GOT3 (cell line): ENCODE measurements around the gene ITPK1.

Source experiments
- DNase-seq: peaks from one replicate; lab custom pipeline; 2025; ENCODE audit warnings: mixed read lengths; lab: John Stamatoyannopoulos, UW

ITPK1 gene

DNA sequence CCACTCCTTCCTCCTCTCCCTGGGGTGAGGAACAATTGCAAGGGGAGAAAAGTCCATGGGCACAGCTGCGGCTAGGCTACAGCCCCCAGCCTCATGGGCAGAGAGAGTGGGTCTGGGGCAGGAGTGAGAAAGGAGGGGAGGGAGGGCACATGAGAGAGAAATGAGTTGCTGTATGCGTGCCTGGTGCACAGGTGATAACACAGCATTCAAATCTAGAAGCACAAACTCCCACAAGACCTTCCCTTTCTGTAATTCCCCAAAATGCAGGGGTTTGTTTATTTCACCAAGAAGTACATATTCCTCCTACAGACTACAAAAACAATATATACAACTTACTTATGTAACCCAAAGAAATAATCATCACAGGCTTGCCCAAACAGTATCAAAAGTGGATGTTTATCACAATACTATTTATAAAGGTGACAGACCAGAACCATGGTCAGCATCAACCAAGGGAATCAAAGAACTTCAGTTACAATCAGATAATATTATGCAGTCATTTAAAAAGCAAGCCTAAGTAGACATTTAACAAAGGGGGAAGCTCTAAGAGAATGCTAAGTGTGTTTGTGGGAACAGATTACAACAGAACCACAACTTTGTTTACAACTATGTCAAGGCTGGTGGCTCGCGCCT is 54.2 kb downstream of the ITPK1 start:
- DNase-seq = no peak

DNA sequence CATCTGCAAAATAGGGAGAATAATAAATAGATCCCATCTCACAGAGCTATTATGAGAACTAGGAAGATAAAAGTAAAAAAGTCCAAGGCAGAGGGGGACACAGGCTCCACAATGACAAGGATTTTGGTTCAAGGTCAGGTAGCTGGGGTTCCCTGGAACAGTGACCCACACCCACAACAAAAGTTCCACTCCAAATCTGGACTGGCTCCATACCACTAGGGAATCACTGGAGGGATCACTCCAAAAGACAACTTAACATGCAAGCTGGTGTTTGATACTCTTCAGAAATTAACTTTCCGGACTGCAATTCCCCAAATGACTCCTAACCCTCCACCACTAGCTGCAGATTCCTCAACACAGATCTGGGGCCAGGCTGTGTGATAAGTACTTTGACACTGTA is 54.9 kb downstream of the ITPK1 start:
- no peak for DNase-seq

DNA sequence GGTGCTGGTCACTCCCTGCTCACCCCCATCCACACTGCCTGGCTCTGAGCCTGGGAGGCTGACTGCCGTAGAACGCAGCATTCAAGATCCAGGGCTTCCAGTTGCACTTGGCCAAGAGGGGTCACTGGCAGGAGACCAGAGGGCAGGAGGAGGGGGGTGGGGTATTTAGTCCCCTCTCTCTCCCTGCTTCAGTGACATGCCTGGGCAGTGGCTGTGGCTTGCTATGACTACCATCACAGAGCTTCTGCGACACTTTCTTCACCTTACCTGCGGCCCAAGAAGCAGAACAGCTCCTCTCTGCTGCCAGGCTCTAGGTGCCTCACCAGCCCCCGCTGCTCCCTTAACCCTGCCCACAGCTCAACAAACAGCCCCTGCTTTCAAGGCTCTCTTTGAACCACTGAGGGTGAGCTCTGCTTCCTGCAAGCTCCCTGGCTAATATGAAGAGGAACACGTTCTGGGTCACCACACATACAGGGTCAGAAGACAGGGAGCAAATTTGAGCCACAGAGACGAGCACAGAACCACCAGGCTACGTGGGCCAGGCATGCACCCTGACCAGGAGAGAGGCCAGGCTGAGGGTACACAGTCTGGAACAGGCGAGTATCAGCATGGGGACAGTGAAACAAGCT is 55.7 kb downstream of the ITPK1 start:
- DNase-seq = no peak

DNA sequence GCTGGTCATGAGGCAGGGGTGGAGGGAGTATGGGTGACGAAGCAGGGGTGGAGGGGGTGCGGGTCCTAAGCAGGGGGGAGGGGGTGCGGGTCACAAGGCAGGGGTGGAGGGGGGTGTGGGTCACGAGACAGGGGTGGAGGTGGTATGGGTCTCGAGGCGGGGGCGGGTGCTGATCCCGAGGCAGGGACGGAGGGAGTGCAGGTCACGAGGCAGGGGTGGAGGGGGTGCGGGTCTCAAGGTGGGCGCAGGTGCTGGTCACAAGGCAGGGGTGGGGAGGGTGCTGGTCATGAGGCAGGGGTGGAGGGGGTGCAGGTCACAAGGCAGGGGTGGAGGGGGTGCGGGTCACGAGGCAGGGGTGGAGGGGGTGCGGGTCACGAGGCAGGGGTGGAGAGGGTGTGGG is 56.5 kb downstream of the ITPK1 start:
- DNase-seq = no peak

DNA sequence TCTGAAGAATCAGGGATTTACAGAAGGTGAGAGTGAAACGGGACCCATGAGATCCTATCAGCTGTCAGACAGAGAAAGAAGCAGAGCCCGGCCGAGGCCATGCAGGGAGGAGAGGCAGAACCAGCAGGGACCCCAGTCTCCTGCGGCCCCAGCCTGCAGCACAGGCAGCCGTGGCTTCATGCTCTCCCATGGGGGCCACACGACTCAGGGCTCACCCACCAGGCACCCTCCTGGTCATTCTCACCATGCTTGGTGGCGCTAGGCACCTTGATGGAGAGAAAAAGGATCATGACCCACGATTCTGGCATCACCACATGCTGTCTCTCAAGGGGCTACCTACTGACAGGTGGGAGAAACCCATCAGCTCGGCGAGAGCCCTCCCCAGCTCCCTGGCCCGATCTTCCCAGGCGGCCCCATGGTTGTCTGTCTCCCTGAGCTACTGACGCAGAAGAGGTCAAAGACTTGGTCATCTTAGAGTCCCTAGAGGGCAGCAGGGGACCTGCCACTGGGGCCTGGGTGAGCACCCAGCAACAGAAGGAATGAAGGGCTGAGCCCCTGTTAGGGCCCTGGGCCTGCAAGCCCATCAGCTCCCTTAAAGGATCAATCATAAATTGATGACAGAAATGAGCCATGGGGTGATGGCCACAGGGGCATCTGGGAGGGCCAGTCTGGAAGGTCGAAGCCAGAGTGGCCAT is 58.0 kb downstream of the ITPK1 start:
- DNase-seq = no peak

DNA sequence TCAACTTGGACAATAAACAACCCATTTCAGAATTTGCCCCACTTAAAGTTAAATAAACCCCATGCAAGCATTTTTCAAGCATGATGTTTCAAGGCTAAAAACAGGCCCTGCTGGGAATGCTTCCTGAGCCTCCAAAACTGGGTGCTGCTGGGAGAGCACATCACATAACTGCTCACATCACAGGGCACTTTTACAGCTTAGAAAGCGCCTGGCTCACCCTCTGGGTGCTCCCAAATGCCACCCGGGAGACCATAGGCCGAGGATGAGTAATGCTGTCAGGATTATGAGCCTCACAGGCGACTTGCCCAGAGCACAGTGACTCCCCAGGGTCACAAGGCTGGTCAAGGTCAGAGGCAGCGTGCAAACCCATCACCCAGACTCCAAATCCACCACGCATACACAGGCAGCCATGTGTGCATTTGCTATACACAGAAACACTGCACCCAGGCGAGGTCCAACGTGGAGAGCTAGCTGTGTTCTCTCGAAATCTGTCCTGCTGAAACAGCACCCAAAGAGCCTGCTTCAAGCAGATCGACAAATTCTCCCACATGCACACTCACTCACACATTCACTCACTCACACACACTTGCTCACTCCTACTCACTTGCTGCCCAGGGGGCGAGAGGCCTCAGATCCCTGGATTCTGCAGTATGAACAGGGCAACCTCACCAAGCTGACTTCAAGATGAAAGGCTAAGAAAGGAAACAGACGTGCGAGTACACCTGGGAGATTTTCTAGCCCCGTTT is 58.7 kb downstream of the ITPK1 start:
- no peak for DNase-seq

DNA sequence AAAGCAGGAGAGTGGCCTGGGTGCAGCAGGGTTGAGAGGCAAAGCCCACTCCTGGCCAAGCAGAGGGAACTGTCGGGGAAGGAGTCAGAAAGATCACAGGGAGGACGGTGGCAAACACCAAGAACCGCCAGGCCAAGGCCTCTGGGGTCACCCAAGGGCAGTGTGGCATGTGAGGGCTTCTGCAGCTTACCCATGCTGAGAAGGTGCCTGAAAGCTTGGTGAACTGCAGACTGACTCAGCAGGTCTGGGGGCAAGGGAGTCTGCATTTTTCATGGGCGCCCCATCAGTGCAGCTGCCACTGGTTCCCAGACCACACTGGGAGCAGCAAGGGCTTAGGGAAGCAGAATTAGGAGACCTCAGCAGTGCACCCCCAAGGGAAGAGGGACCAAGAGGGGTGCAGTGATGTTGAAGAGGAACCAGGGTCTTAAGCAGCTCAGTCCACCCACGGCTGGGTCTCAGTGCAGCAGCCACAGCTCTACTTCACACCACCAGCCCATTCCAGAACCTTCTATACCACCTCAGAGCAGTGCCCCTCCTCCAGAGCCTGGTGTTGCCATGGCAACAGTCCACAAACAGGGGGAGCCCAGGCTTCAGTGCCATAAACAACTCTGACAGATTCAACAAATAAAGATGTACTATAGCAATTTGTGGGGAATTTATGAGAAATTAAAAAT is 59.4 kb downstream of the ITPK1 start:
- DNase-seq = no peak

DNA sequence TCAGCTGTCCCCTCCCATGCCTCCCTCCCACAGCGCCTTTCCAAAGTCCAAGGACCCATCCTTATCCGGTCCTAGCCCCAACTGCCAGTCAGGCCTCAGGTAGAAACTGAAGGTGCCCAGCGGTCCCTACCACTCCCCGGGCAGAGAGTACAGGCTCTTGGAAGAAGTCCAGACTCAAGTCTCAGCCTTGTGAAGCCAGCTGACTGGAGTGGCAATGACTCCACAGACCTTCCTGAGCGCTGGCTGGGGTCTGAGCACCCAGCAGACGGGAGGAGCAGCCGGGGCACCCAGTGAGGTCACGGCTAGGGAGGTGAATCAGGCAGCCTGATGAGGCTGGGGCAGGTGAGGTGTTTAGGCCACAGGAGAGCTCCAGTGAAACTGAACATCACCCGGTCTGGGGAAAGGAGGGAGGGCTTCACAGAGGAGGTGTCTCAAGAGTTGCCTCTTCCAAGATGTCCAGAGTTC is 60.0 kb downstream of the ITPK1 start:
- no peak for DNase-seq

DNA sequence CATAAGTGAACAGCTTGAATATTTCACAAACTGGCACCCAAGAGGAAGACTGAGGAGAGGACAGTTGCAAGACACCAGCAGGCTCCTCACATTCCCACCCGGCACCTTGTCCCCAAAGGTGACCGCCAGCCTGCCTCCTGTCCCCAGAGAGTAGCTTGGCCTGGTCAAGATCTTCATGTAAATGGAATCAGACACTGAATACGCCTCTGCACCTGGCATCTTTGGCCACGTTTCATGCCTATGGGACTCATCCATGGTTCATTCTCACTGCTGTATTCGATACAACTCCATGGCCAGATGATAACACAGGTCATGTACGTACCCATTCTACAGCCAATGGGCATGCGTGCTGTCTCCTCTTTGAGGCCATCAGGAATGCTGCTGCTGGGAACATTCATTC is 60.8 kb downstream of the ITPK1 start:
- no peak for DNase-seq

DNA sequence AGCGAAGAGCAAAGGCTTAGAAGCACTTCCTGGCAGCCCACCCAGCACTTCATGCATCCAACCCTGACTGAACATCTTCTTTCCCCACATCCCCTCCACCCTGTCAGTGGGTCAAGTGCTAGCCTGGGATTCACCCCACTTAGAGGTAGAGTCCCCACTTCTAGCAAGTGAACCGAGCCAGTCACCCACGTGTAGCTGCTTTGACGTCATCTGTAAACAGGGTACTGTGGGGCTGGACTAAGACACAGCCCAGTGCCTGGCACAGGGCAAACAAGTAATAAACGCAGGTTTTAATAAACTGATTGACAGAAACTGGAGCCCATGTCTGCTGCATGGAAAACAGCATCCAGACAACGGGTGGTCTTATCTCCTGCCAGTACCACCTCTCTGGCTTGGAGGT is 61.7 kb downstream of the ITPK1 start:
- DNase-seq = no peak

DNA sequence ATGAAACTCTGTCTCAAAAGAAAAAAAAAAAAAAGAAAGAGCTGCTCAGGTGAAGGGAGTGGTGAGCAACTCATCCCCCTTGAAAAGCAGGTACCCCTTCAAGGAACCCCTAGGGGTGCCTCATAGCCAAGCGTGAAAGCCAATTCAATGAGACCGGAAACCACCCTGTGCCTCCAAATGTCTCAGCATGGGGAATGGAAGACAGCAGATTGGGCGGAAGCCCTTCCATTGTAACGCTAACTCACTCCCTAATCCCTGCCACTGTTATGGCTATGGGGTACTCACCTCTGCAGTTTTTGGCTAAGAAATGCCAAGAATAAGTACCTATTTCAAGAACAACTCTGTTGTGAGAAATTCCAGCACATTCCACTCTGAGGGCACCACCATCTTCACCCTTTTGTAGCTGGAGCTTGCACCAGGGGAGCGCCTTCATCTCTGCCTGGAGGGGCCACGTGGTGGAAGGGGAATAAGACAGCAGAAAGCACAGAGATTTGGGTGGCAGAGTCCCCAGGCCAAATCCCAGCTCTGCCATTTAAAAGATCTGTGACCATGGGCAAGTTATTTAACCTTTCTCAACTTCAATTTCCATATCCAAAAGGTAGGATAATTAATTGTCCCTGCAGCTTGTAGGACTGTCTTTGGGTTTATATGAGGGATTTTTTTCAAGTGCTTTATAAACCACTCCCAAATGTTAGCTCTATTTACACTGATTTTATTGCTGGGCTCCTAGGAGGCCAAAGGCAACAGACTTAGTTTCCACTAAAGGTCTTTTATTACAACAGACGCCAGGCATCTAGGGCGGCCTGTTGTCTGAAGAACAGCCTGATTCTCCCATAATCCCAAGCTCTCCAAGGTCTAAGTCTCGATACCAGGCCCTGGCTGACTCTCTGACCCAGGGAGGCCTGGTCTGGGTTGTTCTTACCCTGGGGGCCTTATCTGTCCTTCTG is 63.9 kb downstream of the ITPK1 start:
- DNase-seq = no peak

DNA sequence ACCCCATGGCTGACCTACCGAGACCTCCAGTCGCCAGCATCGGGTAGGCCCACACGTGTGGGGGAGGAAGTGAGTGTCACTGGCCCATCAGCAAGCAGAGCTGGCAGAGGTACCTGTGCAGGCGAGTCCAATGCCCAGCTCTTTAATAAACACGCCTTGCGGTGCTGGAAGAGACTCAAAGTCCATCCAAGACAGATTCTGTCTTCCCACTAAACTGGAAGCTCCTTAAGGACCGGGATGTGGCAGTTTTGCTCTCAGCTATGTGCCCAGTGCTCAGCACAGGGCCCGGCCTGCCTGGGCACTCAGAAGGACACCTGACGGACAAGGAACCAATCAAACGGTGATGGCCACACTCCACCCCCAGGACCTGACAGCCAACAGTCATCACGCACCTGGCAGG is 65.0 kb downstream of the ITPK1 start:
- DNase-seq = no peak

DNA sequence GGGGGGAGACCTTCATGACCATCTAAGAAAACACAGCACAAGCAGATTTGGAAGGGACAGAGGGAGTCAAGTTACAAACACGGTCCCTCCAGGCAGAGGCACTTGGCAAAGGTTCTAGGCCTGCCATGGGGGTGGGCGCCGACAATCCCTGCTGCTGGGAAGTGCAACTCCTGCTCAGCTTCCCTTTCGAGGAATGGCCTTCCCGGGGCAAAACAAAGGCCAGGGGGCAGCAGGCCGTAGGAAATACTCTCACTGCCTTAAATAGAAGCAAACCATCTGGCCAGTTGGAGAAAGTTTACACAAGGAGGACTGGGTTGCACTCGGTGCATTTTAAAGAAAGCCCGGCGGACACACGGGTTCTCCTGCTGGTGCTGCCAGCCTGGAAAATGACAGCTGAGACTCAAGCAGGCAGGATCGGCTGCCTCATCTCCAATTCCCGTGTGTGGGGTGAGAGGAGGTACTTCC is 65.8 kb downstream of the ITPK1 start:
- no peak for DNase-seq

DNA sequence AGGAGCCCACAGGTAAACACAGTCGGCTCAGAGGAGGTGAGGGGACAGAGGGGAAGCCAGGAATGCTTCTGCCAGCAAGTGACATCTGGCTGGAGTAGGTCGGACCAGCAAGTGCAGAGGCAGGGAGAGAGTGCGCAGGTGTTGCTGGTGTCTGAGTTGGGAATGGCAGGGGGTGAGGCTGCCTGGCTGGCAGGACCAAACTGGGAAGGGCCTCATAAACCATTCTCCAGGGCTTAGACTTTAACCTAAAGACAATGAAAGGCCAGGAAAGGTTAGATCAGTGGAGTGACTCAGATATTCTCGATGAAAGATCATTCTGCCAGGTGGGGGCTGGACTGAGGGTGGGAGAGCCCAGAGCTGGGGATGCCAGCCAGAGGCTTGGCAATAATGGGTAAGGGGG is 66.4 kb downstream of the ITPK1 start:
- no peak for DNase-seq

DNA sequence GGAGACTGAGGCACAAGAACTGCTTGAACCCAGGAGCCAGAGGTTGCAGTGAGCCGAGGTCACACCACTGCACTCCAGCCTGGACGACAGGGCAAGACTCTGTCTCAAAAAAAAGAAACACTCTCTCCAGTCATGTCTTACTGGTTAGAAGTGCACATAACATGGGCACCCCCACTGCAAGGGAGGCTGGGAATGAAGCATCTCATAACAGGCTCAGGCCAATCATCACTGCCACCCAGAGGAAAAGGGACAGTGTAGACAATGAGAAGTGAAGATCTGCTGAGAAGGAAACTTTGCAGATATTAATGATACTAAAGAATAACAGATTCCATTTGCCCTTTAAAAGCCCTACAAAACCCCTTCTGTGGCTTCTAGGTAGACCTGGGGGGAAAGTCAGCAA is 66.9 kb downstream of the ITPK1 start:
- no peak for DNase-seq

DNA sequence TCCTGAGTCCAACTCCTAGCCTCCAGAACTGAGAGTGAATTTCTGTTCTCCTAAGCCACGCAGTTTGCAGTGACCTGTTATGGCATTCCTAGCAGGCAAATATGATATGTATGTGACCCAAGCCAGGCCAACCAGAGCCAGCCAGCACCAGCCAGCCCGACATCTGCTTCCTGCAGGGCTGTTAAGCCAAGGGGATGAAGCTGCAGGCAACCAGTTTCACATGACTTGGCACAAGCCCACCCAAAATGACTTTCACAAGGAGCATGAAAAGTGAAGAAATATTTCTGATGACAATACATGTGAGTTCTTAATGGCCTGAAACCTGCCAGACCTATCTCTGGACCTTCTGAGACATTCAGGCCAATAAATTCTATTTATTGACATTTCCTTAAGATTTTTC is 68.1 kb downstream of the ITPK1 start:
- DNase-seq = no peak

DNA sequence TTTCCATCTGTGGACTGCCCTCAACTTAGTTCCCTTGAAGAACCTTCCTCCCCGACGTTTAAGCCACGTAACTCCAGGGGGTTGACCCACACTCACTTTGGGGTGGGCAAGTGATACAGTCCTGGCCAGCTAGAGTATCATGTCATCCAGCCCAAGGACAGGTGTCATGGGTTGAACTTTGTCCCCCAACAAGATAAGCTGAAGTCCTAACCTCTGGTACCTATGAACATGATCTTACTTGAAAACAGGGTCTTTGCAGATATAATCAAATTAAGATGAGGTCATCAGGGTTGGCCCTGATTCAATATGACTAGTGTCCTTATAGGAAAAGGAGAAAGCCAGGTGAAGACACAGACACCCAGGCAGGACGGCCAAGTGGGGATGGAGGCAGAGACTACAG is 68.6 kb downstream of the ITPK1 start:
- no peak for DNase-seq

DNA sequence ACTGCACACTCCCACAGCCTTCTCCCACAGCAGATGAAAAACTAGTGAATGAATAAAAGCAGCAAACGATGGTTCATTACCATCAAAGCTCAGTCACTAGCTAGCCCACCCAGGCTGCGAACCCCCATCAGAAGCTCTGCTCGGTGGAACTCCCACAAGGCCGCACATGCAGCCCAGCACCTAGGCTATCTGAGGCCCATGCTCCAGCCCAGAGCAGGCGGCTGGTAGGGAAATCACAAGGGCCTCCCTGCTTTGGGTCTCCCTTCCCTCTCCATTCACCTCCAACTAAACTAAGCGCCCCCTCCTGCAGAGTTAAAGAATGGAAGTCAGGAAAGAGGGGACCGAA is 69.0 kb downstream of the ITPK1 start:
- no peak for DNase-seq

DNA sequence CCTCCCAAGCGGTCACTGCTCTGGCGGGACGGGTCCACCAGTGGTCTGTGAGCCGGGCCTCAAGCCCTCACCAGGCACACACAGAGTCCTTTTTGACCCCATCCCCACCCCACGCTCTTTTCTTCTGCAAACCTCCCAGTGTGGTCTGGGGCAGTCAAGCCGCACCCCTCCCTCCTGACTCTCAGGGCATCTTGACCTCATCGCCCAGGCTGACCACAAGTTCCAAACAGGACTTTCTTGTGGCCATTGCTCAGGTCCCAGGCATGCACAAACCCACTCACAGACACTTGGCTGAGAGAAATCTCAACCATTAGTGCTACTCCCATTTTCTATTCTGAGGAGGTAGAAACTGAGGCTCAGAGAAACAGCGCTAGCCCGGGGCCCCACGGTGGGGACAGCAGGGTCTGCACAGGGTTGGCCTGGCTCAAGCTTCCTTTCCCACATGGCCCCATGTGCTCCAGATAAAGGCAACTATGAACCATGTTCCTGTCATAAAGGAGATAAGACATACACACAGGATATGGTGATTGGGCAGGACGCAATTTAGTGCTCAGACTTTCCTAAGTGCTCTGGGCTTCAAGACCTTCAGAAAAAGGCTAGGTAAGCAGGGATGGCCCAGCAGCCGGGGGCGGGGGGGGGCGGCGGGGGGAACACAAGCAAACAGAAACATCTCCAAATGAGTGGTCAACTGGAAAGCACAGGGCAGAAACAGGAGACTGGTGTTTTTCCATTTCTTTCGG is 69.6 kb downstream of the ITPK1 start:
- DNase-seq = no peak

DNA sequence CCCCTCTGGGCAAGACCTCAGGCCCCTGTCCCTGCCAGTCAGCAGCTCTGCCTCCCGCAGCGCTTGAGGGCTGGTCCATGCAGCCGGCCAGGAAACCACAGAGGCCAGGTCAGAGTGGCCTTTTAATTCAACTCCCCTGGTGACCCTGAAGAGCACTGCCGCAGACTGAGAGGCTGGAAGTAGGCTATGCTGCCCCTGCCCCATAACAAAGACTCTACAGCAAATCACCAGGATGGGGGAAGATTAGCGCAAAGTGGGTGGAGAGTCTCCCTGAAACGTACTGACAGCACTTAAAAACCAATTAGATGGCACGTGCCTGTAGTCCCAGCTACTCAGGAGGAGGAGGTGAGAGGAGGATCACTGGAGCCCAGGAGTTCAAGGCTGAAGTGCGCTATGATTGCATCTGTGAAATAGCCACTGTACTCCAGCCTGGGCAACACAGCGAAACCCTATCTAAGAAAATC is 70.5 kb downstream of the ITPK1 start:
- no peak for DNase-seq
